Chondrocyte (in vitro differentiated cells): ENCODE measurements around the gene XRRA1. TPM values are rescaled to one million over a fixed set of nuclear protein-coding genes. Genes with fewer than 3 reads are reported as not detected.

ENCODE experiments used
- DNase-seq: peaks from one replicate; pipeline ENCODE4 v3.0.0; 2021; ENCODE audit warnings: mixed read lengths, low spot score
- H3K27ac Mint-ChIP-seq: one replicate; pipeline ENCODE4 v1.8.0; 2021; ENCODE audit warnings: mild to moderate bottlenecking, moderate library complexity, mixed read lengths; ENCODE audit not compliant: unreplicated experiment
- H3K27me3 Mint-ChIP-seq: 2 replicates; pipeline ENCODE4 v1.8.0; 2021; ENCODE audit warnings: low read depth, mixed read lengths
- H3K36me3 Mint-ChIP-seq: 2 replicates; pipeline ENCODE4 v1.8.0; 2021; ENCODE audit warnings: low read depth, mixed read lengths
- H3K4me1 Mint-ChIP-seq: 2 replicates; pipeline ENCODE4 v1.8.0; 2021; ENCODE audit warnings: low read depth, mild to moderate bottlenecking, mixed read lengths
- H3K4me3 Mint-ChIP-seq: one replicate; pipeline ENCODE4 v1.8.0; 2021; ENCODE audit warnings: mild to moderate bottlenecking, moderate library complexity, mixed read lengths; ENCODE audit not compliant: unreplicated experiment
- H3K9me3 Mint-ChIP-seq: 2 replicates; pipeline ENCODE4 v1.8.0; 2021; ENCODE audit warnings: low read depth, mixed read lengths
- total RNA-seq: library from RNA; stranded (reverse); gene quantifications from 3 replicates; pipeline ENCODE4 v1.2.1, GENCODE V29; 2021
- TF ChIP-seq, protein P1 (sequence below): fragments of 200-600 bp; sonication (generic); IDR thresholded peaks from 2 replicates; pipeline ENCODE4 v1.5.0; 2021; ENCODE audit warnings: antibody characterized with exemption, mild to moderate bottlenecking, moderate library complexity

XRRA1 gene
- total RNA-seq, 1 donor from 2014 or later: 8.0 TPM

DNA sequence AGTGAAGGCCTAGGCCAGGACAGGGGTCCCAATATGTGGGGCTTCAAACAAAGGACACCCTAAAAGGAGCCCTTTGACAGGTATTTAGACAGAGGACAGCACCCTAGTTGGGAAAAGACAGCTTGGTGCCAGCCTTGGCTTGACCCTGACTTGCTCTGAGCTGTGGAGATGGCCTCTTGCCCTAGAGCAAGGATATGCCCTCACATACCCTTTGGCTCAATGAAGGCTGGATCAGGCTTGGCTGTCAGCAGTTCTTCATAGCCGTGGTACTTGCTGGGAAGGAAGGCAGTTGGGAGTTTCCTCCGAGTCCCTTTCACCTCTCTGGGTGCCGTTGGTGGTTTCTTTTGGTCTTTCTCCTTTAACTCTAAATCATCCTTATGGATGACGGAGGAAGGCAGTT lies 104.0 kb downstream of the XRRA1 start:
- peaks cover 7% of the 10 kb centered on the region for H3K4me1 Mint-ChIP-seq
- no peak overlapping the region for H3K4me3 Mint-ChIP-seq
- H3K27me3 Mint-ChIP-seq: no peaks in the 10 kb centered on the region
- peaks cover 15% of the 10 kb centered on the region for H3K36me3 Mint-ChIP-seq
- no peak for DNase-seq
- H3K27ac Mint-ChIP-seq: no peak overlapping the region
- TF ChIP-seq, protein P1, sequence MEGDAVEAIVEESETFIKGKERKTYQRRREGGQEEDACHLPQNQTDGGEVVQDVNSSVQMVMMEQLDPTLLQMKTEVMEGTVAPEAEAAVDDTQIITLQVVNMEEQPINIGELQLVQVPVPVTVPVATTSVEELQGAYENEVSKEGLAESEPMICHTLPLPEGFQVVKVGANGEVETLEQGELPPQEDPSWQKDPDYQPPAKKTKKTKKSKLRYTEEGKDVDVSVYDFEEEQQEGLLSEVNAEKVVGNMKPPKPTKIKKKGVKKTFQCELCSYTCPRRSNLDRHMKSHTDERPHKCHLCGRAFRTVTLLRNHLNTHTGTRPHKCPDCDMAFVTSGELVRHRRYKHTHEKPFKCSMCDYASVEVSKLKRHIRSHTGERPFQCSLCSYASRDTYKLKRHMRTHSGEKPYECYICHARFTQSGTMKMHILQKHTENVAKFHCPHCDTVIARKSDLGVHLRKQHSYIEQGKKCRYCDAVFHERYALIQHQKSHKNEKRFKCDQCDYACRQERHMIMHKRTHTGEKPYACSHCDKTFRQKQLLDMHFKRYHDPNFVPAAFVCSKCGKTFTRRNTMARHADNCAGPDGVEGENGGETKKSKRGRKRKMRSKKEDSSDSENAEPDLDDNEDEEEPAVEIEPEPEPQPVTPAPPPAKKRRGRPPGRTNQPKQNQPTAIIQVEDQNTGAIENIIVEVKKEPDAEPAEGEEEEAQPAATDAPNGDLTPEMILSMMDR: no peak
- H3K9me3 Mint-ChIP-seq: no peaks in the 10 kb centered on the region

DNA sequence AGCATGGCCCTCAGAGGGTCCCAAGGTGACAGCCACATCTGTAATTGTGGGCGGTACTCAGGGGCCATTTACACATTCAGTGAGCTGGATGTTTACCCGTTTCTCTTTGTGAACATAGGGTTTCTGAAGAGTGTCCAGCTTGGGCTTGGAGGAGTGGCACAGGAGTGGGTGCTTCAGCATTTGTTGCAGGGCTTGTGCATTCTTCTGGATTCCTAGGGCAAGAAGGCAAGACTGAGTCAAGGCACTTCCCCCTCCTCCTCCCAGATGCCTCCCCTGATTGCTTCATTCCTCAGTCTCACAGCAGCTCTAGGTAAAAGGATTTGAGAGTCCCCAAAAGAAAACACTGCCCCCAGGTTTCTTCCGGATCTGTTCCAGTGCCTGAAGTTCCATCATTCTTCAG lies 104.8 kb downstream of the XRRA1 start:
- peaks cover 7% of the 10 kb centered on the region for H3K4me1 Mint-ChIP-seq
- H3K4me3 Mint-ChIP-seq: no peak overlapping the region
- no peak overlapping the region for H3K27ac Mint-ChIP-seq
- H3K9me3 Mint-ChIP-seq: no peaks in the 10 kb centered on the region
- TF ChIP-seq, protein P1: no peak
- H3K36me3 Mint-ChIP-seq: peaks cover 15% of the 10 kb centered on the region
- DNase-seq: no peak
- H3K27me3 Mint-ChIP-seq: no peaks in the 10 kb centered on the region

DNA sequence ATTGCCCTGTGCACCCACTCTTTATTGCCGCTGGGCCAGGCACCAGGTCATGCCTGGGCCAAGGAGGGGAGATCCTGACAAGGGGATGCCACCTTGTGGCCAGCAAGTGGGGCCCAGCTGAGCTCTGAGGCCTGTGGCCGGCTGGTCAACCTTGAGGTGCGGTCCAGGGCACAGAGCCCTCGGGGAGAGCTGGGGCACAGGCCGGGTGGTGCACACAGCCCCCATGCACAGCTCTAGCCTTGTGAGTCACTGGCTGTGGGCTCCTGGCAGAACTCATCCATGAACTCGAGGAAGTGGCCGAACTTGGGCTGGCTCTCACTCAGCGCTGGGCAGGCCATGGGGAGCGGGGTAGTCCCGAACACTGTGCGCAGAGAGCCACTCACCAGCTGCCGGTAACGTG lies 105.9 kb downstream of the XRRA1 start:
- Mint-ChIP-seq H3K27ac (no peak overlapping the region), H3K36me3 (peaks cover 15% of the 10 kb centered on the region), H3K4me1 (peaks cover 7% of the 10 kb centered on the region), H3K4me3 (no peak overlapping the region), H3K27me3 (no peaks in the 10 kb centered on the region), H3K9me3 (no peaks in the 10 kb centered on the region)
- TF ChIP-seq, protein P1: no peak
- no peak for DNase-seq

DNA sequence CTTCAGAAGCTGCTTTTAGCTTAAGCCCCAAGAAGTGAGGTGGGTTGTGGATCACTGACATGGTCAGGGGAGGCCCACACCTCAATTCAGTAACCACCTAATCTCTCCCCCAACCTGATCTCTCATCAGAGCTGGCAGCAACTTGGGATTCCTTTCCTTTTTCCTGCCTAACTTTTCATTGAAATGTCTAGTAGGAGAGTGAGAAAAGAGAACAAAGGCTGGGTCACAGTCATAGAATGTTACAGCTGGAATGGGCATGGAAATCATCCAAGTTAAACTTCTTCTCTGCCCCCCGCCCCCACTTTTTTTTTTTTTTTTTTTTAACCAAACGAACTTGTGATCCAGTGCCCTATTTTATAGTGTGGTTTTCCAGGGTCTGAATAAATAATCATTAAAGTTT lies 108.4 kb downstream of the XRRA1 start:
- H3K9me3 Mint-ChIP-seq: no peaks in the 10 kb centered on the region
- DNase-seq: no peak
- TF ChIP-seq, protein P1: no peak

DNA sequence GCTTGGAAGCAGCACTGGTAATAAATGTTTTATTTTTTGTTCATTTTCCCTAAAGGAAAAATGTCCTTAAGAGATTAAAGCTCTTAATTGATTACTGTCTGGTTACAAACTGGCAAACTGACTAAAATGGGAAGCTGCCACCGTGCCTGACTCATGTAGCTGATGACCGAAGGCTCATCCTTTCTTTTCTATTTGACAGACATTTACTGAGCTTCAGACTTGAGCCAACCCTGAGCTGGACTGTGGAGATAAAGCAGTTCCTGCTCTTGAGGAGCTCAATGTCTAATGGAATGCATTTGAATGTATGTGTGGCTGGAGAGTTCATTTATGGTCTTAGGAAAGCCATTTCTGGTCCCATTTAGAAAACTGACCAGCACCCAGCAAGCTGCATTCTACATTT lies 108.9 kb downstream of the XRRA1 start:
- Mint-ChIP-seq H3K27me3 (no peaks in the 10 kb centered on the region), H3K36me3 (peaks cover 28% of the 10 kb centered on the region), H3K27ac (no peak overlapping the region), H3K9me3 (no peaks in the 10 kb centered on the region), H3K4me3 (no peak overlapping the region), H3K4me1 (peaks cover 7% of the 10 kb centered on the region)
- DNase-seq: no peak
- TF ChIP-seq, protein P1: no peak

More for the DNA sequence above, 108.4 kb downstream of the XRRA1 start:
- no peak overlapping the region for H3K4me3 Mint-ChIP-seq
- H3K27me3 Mint-ChIP-seq: no peaks in the 10 kb centered on the region
- peaks cover 24% of the 10 kb centered on the region for H3K36me3 Mint-ChIP-seq
- peaks cover 7% of the 10 kb centered on the region for H3K4me1 Mint-ChIP-seq
- H3K27ac Mint-ChIP-seq: no peak overlapping the region
